Measurements from ENCODE around the gene RASSF8.

RASSF8 gene

GRCh38 chr12:25990495-25990894, 32.0 kb downstream of the RASSF8 start:
- in situ Hi-C loops (cut with MboI; ENCODE audit: low sequenced_read_pairs) = no loop called here

DNA sequence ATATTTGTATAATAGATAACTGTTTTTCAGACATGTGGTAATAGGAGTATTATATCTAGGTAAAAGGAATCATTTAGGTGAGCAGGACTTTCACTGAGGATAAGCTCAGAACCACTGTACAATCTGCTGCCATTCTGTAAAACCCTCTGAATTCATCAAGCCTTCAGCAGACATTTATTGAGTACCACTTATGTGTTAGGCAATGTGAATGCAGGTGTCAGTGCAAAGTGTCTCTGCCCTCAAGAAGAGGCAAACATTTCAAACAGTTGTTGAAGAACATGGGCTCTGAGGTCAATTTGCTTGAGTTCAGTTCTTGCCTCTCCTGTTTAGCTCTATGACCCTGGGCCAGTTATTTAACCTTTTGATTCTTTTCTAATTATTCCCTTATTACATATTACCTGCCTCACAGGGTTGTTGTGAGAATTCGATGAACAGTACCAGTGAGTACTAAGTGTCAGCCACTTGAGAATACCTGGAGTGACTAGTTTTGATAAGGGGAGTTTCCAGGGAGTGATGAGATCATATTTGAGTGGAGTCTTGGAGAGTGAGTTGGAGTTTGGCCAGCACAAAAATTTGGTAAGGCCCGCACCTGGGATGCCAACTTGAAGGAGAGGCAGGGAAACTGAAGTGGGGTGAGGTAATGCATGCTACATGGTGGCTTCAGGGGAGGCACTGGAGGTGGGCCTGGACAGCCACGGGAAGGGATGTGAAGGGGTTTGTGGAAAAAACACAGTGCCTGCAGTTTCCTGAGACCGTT, 33.7 kb downstream of the RASSF8 start:
- in situ Hi-C loops (cut with MboI; ENCODE audit: low sequenced_read_pairs) = no loop called here

DNA sequence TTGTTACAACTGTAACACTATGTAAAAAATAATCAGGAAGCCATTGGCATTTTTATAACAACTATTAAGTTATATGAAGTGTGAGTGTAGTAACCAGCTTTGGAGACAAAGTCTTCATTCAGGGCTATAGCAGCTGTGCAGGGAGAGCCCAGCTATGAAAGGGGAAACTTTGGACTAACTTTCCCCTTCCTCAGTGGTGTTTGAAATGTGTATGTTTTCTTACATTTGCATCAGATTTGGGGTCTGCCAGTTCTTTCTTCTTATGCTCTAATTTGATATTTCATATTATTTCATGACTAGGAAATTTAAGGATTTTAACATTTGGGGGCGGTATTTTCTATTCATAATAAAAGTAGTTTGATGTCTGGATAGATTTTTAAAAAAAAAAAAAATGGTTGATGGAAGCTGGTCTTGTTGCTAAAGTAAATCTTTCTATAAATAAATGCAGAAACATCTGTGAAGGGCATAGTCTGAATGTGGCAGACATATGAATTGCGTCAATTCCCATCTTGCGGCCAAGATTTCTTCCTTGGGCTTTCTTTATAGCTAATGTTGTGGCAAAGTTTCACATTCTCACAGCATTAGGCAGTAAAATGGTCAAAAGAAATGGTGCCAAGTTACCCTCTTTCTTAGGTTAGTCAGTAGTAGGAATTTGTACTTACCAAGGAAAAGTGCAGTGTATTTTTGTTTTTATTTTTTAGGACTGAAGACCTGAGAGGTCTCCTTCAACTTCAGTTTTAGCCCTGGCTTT, 35.6 kb downstream of the RASSF8 start:
- in situ Hi-C loops (cut with MboI; ENCODE audit: low sequenced_read_pairs) = no loop called here

- in situ Hi-C loops (cut with MboI; ENCODE audit: low sequenced_read_pairs) = no loop called here
These were observed 36.6 kb downstream of the RASSF8 start for GRCh38 chr12:25994901-25995625.

- in situ Hi-C loops (cut with MboI; ENCODE audit: low sequenced_read_pairs) = no loop called here
These were observed 37.4 kb downstream of the RASSF8 start for GRCh38 chr12:25995906-25996305.

- in situ Hi-C loops (cut with MboI; ENCODE audit: low sequenced_read_pairs) = no loop called here
These were observed 38.2 kb downstream of the RASSF8 start for GRCh38 chr12:25996677-25997076.

DNA sequence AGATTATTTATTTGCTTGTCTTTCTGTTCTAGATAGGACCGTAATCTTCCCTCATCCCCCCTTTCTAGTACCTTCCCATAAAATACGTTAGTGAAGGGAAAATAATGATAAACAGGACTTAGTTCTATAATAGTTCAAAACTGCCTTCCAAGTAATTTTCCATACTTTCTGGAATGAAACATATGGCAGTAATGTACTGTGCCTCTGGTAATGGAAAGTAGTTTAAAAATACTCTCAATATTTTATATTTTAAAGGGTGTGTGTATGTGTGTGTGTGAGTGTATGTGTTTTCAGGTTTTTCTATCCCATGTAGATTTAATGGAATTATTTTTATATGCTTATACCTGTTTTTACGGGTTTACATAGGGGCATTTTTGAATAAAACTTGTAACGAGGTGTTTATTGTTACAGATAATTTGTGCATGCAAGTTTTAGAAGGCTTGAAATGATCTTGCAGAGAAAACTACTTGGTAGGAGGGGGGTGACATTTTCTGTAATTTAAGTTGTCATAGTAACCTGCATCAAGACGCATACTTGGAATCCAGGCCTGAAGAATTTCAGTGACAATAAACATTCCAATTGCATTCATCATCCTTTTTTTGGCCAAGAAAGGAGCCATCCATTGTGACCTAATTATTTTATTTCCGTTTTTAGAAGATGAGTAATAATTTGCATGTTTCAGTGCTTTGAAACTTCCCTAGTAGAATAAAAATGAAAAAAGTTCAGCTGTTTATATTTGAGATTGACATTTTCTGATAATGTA, 38.9 kb downstream of the RASSF8 start:
- in situ Hi-C loops (cut with MboI; ENCODE audit: low sequenced_read_pairs) = no loop called here

DNA sequence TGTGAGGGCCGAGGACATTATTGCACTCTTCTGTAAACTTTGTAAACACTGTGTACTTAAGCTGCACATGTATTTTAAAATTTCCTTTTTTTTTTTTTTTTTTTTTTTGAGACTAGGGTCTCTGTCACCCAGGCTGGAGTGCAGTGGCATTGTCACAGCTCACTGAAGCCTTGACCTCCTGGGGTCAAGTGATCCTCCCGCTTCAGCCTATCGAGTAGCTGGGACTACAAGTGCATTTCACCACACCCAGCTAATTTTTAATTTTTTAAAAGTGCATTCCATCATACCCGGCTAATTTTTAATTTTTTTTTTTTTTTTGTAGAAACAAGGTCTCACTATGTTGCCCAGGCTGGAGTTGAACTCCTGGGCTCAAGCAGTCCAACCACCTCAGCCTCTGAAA, 42.4 kb downstream of the RASSF8 start:
- in situ Hi-C loops (cut with MboI; ENCODE audit: low sequenced_read_pairs) = loop anchor here (25.0 kb wide), 1 partner anchor 564 kb away; no protein-coding TSS in a partner anchor

DNA sequence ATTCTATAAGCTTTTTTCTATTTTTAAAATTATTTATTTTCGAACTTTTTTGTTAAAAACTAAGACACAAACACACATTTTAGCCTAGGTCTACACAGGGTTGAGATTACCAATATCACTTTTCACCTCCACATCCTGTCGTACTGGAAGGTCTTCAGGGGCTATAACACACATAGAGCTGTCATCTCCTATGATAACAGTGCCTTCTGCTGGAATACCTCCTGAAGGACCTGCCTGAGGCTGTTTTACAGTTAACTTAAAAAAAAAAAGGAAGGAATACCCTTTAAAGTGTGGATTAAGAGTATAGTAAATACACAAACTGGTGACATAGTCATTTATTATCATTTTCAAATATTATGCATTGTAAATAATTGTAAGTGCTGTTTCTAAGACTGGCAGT, 43.0 kb downstream of the RASSF8 start:
- in situ Hi-C loops (cut with MboI; ENCODE audit: low sequenced_read_pairs) = loop anchor here (25.0 kb wide), 1 partner anchor 564 kb away; no protein-coding TSS in a partner anchor

GRCh38 chr12:26003065-26003464, 44.6 kb downstream of the RASSF8 start:
- in situ Hi-C loops (cut with MboI; ENCODE audit: low sequenced_read_pairs) = loop anchor here (25.0 kb wide), 1 partner anchor 566 kb away; no protein-coding TSS in a partner anchor

- in situ Hi-C loops (cut with MboI; ENCODE audit: low sequenced_read_pairs) = loop anchor here (25.0 kb wide), 1 partner anchor 570 kb away; no protein-coding TSS in a partner anchor
These were observed 49.1 kb downstream of the RASSF8 start for GRCh38 chr12:26007566-26007965.

- in situ Hi-C loops (cut with MboI; ENCODE audit: low sequenced_read_pairs) = loop anchor here (25.0 kb wide), 1 partner anchor 572 kb away; no protein-coding TSS in a partner anchor
These were observed 51.1 kb downstream of the RASSF8 start for GRCh38 chr12:26009593-26009992.

DNA sequence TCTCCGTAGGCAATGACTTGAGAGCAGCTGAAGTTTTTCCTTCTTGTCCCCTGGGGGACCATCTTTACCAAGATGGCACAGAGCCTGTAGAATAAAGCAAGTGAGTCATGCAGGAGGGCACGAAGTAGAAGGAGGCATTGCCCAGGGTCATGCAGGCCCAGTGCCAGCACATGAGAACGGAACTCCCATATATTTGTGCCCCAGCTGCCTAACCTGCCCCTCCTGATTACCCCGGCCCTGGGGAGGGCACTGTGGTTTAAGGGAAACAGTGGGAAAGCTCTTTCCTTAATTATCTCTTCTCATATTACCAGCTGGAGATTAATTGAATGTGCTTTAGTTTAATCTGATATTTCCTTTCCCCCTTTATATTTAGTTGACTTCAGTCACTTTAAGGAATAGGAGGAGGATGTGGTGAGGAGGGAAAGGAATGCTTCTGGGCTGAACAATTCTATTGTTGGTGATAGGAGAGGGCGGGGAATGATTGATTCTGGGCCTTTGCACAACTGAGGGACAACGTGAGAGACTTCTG, 51.9 kb downstream of the RASSF8 start:
- in situ Hi-C loops (cut with MboI; ENCODE audit: low sequenced_read_pairs) = loop anchor here (25.0 kb wide), 1 partner anchor 573 kb away; no protein-coding TSS in a partner anchor

- in situ Hi-C loops (cut with MboI; ENCODE audit: low sequenced_read_pairs) = loop anchor here (25.0 kb wide), 1 partner anchor 574 kb away; no protein-coding TSS in a partner anchor
These were observed 52.6 kb downstream of the RASSF8 start for GRCh38 chr12:26011099-26011498.

DNA sequence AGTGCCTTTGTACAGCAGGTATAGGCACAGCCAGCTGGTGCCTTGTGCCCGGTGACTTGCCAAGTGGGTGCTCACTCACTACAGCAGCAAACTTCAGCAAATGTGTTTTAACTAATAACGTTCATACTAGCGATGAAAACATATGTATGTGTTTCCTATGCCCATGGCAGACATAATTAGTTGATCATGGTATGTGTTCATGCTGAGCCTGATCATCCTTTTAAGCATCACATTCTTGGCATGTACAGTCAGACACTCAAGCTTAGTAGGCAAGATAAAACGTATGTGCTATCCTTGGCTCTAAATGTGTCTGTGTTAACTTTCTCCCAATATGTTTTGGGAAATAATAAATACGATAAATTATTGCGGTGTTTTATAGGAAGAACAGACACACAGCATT, 55.6 kb downstream of the RASSF8 start:
- in situ Hi-C loops (cut with MboI; ENCODE audit: low sequenced_read_pairs) = loop anchor here (25.0 kb wide), 1 partner anchor 577 kb away; no protein-coding TSS in a partner anchor

DNA sequence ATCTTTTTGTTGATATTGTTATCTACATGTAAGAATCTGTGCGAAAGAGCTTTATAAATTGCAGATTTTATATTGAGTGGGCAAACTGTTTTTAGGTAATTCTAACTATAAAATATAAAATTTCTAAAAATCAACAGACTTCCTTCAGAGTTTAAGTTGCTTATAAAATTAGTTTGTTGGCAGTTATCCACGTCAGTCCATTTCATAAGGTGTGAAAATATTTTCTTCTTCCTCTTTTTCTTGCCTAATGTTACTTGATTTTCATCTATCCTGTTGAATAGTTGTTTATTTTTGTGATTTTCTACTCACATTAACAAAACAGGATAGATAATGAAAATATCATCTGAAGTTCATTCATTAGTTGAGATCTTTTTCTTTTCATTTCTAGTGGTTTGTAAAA, 58.0 kb downstream of the RASSF8 start:
- in situ Hi-C loops (cut with MboI; ENCODE audit: low sequenced_read_pairs) = loop anchor here (25.0 kb wide), 1 partner anchor 579 kb away; no protein-coding TSS in a partner anchor

GRCh38 chr12:26017484-26018211, 59.2 kb downstream of the RASSF8 start:
- in situ Hi-C loops (cut with MboI; ENCODE audit: low sequenced_read_pairs) = loop anchor here (25.0 kb wide), 1 partner anchor 580 kb away; no protein-coding TSS in a partner anchor

DNA sequence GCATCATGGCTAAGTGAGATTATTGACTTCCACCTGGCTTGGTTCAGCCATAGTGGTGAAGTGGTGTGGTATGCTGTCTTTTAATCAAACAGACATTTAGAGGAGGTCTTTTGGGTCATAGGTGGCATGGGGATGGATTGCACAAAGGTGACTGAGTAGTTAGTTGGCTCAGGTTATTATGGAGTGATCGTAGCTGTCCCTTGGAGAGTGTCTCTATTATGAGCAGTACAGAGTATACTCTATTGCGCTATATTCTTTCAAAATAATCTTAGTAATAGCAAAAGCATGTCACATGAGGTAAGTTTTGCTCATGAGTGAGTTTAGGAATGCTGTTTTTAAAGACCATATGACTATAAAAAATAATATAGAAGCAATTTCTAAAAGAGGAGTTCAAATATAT, 60.4 kb downstream of the RASSF8 start:
- in situ Hi-C loops (cut with MboI; ENCODE audit: low sequenced_read_pairs) = loop anchor here (25.0 kb wide), 1 partner anchor 582 kb away; no protein-coding TSS in a partner anchor

- in situ Hi-C loops (cut with MboI; ENCODE audit: low sequenced_read_pairs) = loop anchor here (25.0 kb wide), 1 partner anchor 584 kb away; no protein-coding TSS in a partner anchor
These were observed 63.1 kb downstream of the RASSF8 start for GRCh38 chr12:26021534-26021933.

Data from HL-60/S4 (cell line).